ENCODE results near the gene HDAC9. TPM values are rescaled to one million over a fixed set of nuclear protein-coding genes. Genes with fewer than 3 reads are reported as not detected.
A peak's percentile ranks its signal among the peaks of the same experiment; 100 is the strongest.
"Not testable (repeated sequence)": the region's sequence is repeated elsewhere in the genome, so short reads cannot be mapped to it uniquely, and the experiment has no call there.

Gene HDAC9
- total RNA-seq, 1 experiment from 2014 or later: 4.3 TPM

DNA sequence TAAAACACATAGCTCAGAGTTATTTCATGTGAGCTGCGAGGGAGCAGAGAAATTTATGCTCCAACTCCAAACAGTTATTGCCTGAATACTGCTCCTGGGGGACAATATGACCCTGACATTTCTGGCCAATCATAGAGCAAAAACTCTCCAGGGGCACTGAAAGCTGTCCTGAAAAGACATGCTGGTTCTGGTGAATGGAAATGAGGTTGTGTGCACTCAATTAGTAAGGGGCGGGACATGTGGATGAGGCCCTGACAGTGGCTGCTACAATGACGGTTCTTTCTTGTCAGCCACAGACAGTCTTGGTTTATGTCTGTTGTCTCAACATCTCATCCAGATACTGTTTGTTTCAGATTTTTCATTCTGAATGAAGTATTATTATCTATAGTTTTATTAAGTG lies 470.1 kb downstream of the HDAC9 start:
- no peaks in the 10 kb centered on the region for H3K9me3 ChIP-seq (ENCODE audit: control insufficient read depth in 1 of 2, insufficient read depth in 1 of 2, low read depth in 1 of 2, low read length in 2 of 2)
- no peaks in the 10 kb centered on the region for H3K36me3 ChIP-seq (ENCODE audit: control insufficient read depth in 1 of 2, insufficient read depth in 2 of 2, low read length in 2 of 2)
- no peaks in the 10 kb centered on the region for H3K27me3 ChIP-seq (ENCODE audit: insufficient read depth, low read length)
- no peak overlapping the region for H2AFZ ChIP-seq (ENCODE audit: low read depth, low read length, poor library complexity, severe bottlenecking)
- H3K4me3 ChIP-seq (replicated peaks in 1 of 2; ENCODE audit: low read depth in 1 of 2, low read length in 2 of 2): no peak overlapping the region
- POLR2A ChIA-PET: no interaction called here
- no peak overlapping the region for H3K27ac ChIP-seq (ENCODE audit: low read depth, low read length)
- no peak for TF ChIP-seq SP1 (IDR thresholded peaks at IDR 0.05; ENCODE audit: low read depth)
- TF ChIP-seq CBX3 (IDR thresholded peaks at IDR 0.05; ENCODE audit: low read depth): no peak
- no peak for TF ChIP-seq SIN3A (IDR thresholded peaks at IDR 0.05; ENCODE audit: low read depth)
- no peak for TF ChIP-seq SRF (IDR thresholded peaks at IDR 0.05; ENCODE audit: low read depth)
- CTCF ChIA-PET: no interaction called here
- ATAC-seq (no peak), DNase-seq (ENCODE audit: low read depth, low spot score) (no peak)
- H3K4me2 ChIP-seq (ENCODE audit: low read length): no peak overlapping the region
- no peaks in the 10 kb centered on the region for H4K20me1 ChIP-seq (ENCODE audit: insufficient read depth)
- H3K79me2 ChIP-seq (ENCODE audit: insufficient read depth, low read length): no peaks in the 10 kb centered on the region
- H3K9ac ChIP-seq (ENCODE audit: low read length): no peak overlapping the region
- H3K9me2 ChIP-seq (ENCODE audit: insufficient read depth): no peaks in the 10 kb centered on the region
- no peaks in the 10 kb centered on the region for H3K4me1 ChIP-seq (ENCODE audit: control insufficient read depth in 1 of 2, insufficient read depth in 2 of 2, low read length in 2 of 2)
- RAD21 ChIA-PET (ENCODE audit: low non-redundant PET in 1 of 2, low total read pairs in 2 of 2, uncharacterized antibody in 2 of 2, unreplicated experiment in 2 of 2): no interaction called here
- intact Hi-C loops (cut with micrococcal nuclease): no loop called here
- no TSS peak for BruUV-seq (replicated peaks)

GRCh38 chr7:18967755-18968154 lies 472.2 kb downstream of the HDAC9 start:
- H3K9ac ChIP-seq (ENCODE audit: low read length); CTCF ChIA-PET; DNase-seq (ENCODE audit: low read depth, low spot score): not testable (repeated sequence)

DNA sequence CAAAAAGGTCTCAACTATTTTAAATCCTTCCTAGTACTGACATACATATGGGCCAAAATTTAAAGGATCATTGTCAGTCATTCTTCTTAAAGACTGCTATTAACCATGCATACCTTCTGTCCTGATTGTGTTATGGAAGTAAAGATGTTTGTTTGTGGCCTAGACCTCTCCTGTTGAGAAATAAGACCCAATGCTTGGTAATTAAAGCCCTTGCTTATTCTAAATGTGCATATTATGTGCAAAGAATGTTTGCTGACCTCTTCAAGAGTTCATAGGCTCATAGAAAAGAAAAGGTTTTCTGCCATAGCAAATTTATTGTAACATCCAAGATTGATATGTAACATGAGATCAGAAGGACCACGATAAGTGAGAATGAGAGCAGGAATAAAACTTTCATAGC lies 476.3 kb downstream of the HDAC9 start:
- H3K4me3 ChIP-seq (replicated peaks in 1 of 2; ENCODE audit: low read depth in 1 of 2, low read length in 2 of 2): no peak overlapping the region
- no peaks in the 10 kb centered on the region for H3K36me3 ChIP-seq (ENCODE audit: control insufficient read depth in 1 of 2, insufficient read depth in 2 of 2, low read length in 2 of 2)
- ChIA-PET RAD21 (ENCODE audit: low non-redundant PET in 1 of 2, low total read pairs in 2 of 2, uncharacterized antibody in 2 of 2, unreplicated experiment in 2 of 2) (interaction anchor here in 1 of 2 experiments (0.6 kb wide), 1 partner anchor 23 kb away, joined by 3 read pairs; no protein-coding TSS in a partner anchor), CTCF (no interaction called here), POLR2A (no interaction called here)
- no peaks in the 10 kb centered on the region for H4K20me1 ChIP-seq (ENCODE audit: insufficient read depth)
- H2AFZ ChIP-seq (ENCODE audit: low read depth, low read length, poor library complexity, severe bottlenecking): peak overlapping the region; percentile 57
- no peak for DNase-seq (ENCODE audit: low read depth, low spot score)
- no peaks in the 10 kb centered on the region for H3K9me2 ChIP-seq (ENCODE audit: insufficient read depth)
- TF ChIP-seq SP1 (IDR thresholded peaks at IDR 0.05; ENCODE audit: low read depth): no peak
- TF ChIP-seq POLR2AphosphoS5 (IDR thresholded peaks at IDR 0.05; ENCODE audit: low read depth, low read length): no peak
- no peak for TF ChIP-seq MAX (IDR thresholded peaks at IDR 0.05)
- no peak for TF ChIP-seq FOSL1 (IDR thresholded peaks at IDR 0.05; ENCODE audit: low read depth)
- TF ChIP-seq ZFX (IDR thresholded peaks at IDR 0.05): no peak
- no peak for TF ChIP-seq CEBPB (IDR thresholded peaks at IDR 0.05; ENCODE audit: low read depth)
- no peak for TF ChIP-seq JUND (IDR thresholded peaks at IDR 0.05)
- no peak for TF ChIP-seq YY1 (IDR thresholded peaks at IDR 0.05; ENCODE audit: extremely low read depth, insufficient replicate concordance, low read depth, low read length)
- no peak for TF ChIP-seq SIN3A (IDR thresholded peaks at IDR 0.05; ENCODE audit: low read depth)
- no peak for TF ChIP-seq TCF7L2 (IDR thresholded peaks at IDR 0.05; ENCODE audit: borderline replicate concordance, extremely low read depth, insufficient read depth, insufficient read length)
- no peak overlapping the region for H3K27ac ChIP-seq (ENCODE audit: low read depth, low read length)
- H3K4me1 ChIP-seq (ENCODE audit: control insufficient read depth in 1 of 2, insufficient read depth in 2 of 2, low read length in 2 of 2): peaks cover 0 to 30% of the 10 kb centered on the region in 2 experiments; a peak in 3 of 4 replicates
- no TSS peak for BruUV-seq (replicated peaks)
- no peak overlapping the region for H3K9ac ChIP-seq (ENCODE audit: low read length)
- no peak overlapping the region for H3K4me2 ChIP-seq (ENCODE audit: low read length)
- intact Hi-C loops (cut with micrococcal nuclease): no loop called here
- no peaks in the 10 kb centered on the region for H3K27me3 ChIP-seq (ENCODE audit: insufficient read depth, low read length)
- ATAC-seq: no peak
- H3K79me2 ChIP-seq (ENCODE audit: insufficient read depth, low read length): no peaks in the 10 kb centered on the region
- H3K9me3 ChIP-seq (ENCODE audit: control insufficient read depth in 1 of 2, insufficient read depth in 1 of 2, low read depth in 1 of 2, low read length in 2 of 2): no peaks in the 10 kb centered on the region

More at GRCh38 chr7:18967755-18968154, 472.2 kb downstream of the HDAC9 start:
- ATAC-seq; intact Hi-C loops (cut with micrococcal nuclease); RAD21 ChIA-PET (ENCODE audit: low non-redundant PET in 1 of 2, low total read pairs in 2 of 2, uncharacterized antibody in 2 of 2, unreplicated experiment in 2 of 2); H3K79me2 ChIP-seq (ENCODE audit: insufficient read depth, low read length); H3K36me3 ChIP-seq (ENCODE audit: control insufficient read depth in 1 of 2, insufficient read depth in 2 of 2, low read length in 2 of 2); POLR2A ChIA-PET; BruUV-seq (replicated peaks); H2AFZ ChIP-seq (ENCODE audit: low read depth, low read length, poor library complexity, severe bottlenecking); H3K27ac ChIP-seq (ENCODE audit: low read depth, low read length); H3K9me2 ChIP-seq (ENCODE audit: insufficient read depth); H4K20me1 ChIP-seq (ENCODE audit: insufficient read depth); H3K9me3 ChIP-seq (ENCODE audit: control insufficient read depth in 1 of 2, insufficient read depth in 1 of 2, low read depth in 1 of 2, low read length in 2 of 2); H3K4me3 ChIP-seq (replicated peaks in 1 of 2; ENCODE audit: low read depth in 1 of 2, low read length in 2 of 2); H3K27me3 ChIP-seq (ENCODE audit: insufficient read depth, low read length); H3K4me2 ChIP-seq (ENCODE audit: low read length): not testable (repeated sequence)
- peaks cover 0 to 11% of the 10 kb centered on the region in 2 experiments; a peak in 3 of 4 replicates for H3K4me1 ChIP-seq (ENCODE audit: control insufficient read depth in 1 of 2, insufficient read depth in 2 of 2, low read length in 2 of 2)
